ENCODE measurements around the gene GATAD2A. TPM values are rescaled to one million over a fixed set of nuclear protein-coding genes. Genes with fewer than 3 reads are reported as not detected.

The GATAD2A gene
- total and polyA plus RNA-seq, 2 donors (not counting 1 experiment from before 2014, with no cell fraction given) = 31.7 to 63.5 TPM

DNA sequence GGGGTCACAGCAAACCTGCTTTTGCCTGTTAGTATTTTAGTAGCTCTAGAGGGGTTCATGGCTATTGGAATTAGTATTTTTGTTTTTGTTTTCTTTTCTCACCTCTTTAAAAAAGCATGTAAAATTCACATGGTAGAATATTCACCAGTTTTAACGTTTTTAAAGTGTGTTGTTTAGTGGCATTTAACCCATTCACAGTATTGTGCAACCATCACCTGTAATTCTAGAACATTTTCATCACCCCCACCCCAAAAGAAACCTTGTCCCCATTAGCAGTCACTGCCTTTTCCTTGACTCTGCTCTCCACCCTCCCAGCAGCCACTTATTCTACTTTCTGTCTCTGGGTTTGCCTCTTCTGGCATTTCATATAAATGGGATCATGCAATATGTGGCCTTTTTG is 39.8 kb downstream of the GATAD2A start:
- Histone ChIP-seq H3K9ac (ENCODE audit: insufficient read depth, low read length) (no peak overlapping the region), H3K9me3 (ENCODE audit: control insufficient read depth, insufficient read depth, low read depth, low read length) (no peaks in the 10 kb centered on the region), H3K27me3 (ENCODE audit: control insufficient read depth, insufficient read depth, low read length) (no peaks in the 10 kb centered on the region), H3K4me3 (replicated peaks in 1 of 4; ENCODE audit: control extremely low read depth in 1 of 4, insufficient read depth in 1 of 4, low read depth in 3 of 4, low read length in 4 of 4) (no peak overlapping the region), H3K79me2 (ENCODE audit: control insufficient read depth, insufficient read depth, low read length) (peaks cover 90% of the 10 kb centered on the region), H3K27ac (ENCODE audit: insufficient read depth, low read length) (peak overlapping the region; percentile 22), H3K4me1 (ENCODE audit: control insufficient read depth, extremely low read depth, insufficient read depth, low read length) (peaks cover 6% of the 10 kb centered on the region), H4K20me1 (ENCODE audit: control insufficient read depth, extremely low read depth, insufficient read depth, low read length) (no peaks in the 10 kb centered on the region), H3K36me3 (ENCODE audit: control insufficient read depth, insufficient read depth, low read length) (no peaks in the 10 kb centered on the region), H3K4me2 (ENCODE audit: extremely low read depth, insufficient read depth, low read length) (no peak overlapping the region), H2AFZ (ENCODE audit: low read length) (no peak overlapping the region)
- no peak for DNase-seq (ENCODE audit: low read depth in 2 of 2)
- TF ChIP-seq CTCF (conservative IDR thresholded peaks at IDR 0.05 in 1 of 2, IDR thresholded peaks at IDR 0.05 in 1 of 2; ENCODE audit: low read depth in 1 of 2, low read length in 2 of 2) (no peak), EZH2 (IDR thresholded peaks at IDR 0.05; ENCODE audit: low read length, missing control alignments) (no peak)

DNA sequence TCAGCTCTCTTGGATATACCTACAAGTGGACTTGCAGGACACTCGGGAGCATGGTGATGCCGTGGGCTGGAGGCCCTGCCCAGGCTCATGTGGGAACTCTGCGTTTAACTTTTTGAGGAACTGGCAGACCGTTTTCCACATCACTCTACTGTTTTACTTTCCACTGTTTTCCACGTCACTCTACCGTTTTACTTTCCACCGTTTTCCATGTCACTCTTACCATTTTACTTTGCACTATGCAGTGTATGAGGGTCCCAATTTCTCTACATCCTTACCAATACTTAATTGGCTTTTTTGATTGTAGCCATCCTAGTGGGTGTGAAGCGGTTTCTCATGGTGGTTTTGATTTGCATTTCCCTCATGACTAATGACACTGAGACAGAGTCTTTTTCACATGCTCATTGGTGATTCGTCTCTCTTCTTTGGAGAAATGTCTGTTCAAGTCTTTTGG is 40.5 kb downstream of the GATAD2A start:
- no peak overlapping the region for H3K27ac ChIP-seq (ENCODE audit: insufficient read depth, low read length)
- no peak for TF ChIP-seq CTCF (conservative IDR thresholded peaks at IDR 0.05 in 1 of 2, IDR thresholded peaks at IDR 0.05 in 1 of 2; ENCODE audit: low read depth in 1 of 2, low read length in 2 of 2)
- no peak for TF ChIP-seq EZH2 (IDR thresholded peaks at IDR 0.05; ENCODE audit: low read length, missing control alignments)
- no peaks in the 10 kb centered on the region for H3K36me3 ChIP-seq (ENCODE audit: control insufficient read depth, insufficient read depth, low read length)
- no peak overlapping the region for H3K9ac ChIP-seq (ENCODE audit: insufficient read depth, low read length)
- peaks cover 89% of the 10 kb centered on the region for H3K79me2 ChIP-seq (ENCODE audit: control insufficient read depth, insufficient read depth, low read length)
- no peaks in the 10 kb centered on the region for H4K20me1 ChIP-seq (ENCODE audit: control insufficient read depth, extremely low read depth, insufficient read depth, low read length)
- H3K4me1 ChIP-seq (ENCODE audit: control insufficient read depth, extremely low read depth, insufficient read depth, low read length) = peaks cover 6% of the 10 kb centered on the region
- H3K27me3 ChIP-seq (ENCODE audit: control insufficient read depth, insufficient read depth, low read length) = no peaks in the 10 kb centered on the region
- H2AFZ ChIP-seq (ENCODE audit: low read length) = no peak overlapping the region
- no peak overlapping the region for H3K4me2 ChIP-seq (ENCODE audit: extremely low read depth, insufficient read depth, low read length)
- H3K9me3 ChIP-seq (ENCODE audit: control insufficient read depth, insufficient read depth, low read depth, low read length) = no peaks in the 10 kb centered on the region
- peak in 1 of 2 donors; percentile 53 for DNase-seq (ENCODE audit: low read depth in 2 of 2)
- no peak overlapping the region for H3K4me3 ChIP-seq (replicated peaks in 1 of 4; ENCODE audit: control extremely low read depth in 1 of 4, insufficient read depth in 1 of 4, low read depth in 3 of 4, low read length in 4 of 4)

- peak overlapping the region; percentile 0 for H3K4me2 ChIP-seq (ENCODE audit: extremely low read depth, insufficient read depth, low read length)
- no peak overlapping the region for H3K9ac ChIP-seq (ENCODE audit: insufficient read depth, low read length)
- H3K4me1 ChIP-seq (ENCODE audit: control insufficient read depth, extremely low read depth, insufficient read depth, low read length) = peaks cover 6% of the 10 kb centered on the region
- TF ChIP-seq CTCF (conservative IDR thresholded peaks at IDR 0.05 in 1 of 2, IDR thresholded peaks at IDR 0.05 in 1 of 2; ENCODE audit: low read depth in 1 of 2, low read length in 2 of 2) = no peak
- TF ChIP-seq EZH2 (IDR thresholded peaks at IDR 0.05; ENCODE audit: low read length, missing control alignments) = no peak
- H3K36me3 ChIP-seq (ENCODE audit: control insufficient read depth, insufficient read depth, low read length) = no peaks in the 10 kb centered on the region
- no peak overlapping the region for H2AFZ ChIP-seq (ENCODE audit: low read length)
- DNase-seq (ENCODE audit: low read depth in 2 of 2) = no peak
- H4K20me1 ChIP-seq (ENCODE audit: control insufficient read depth, extremely low read depth, insufficient read depth, low read length) = no peaks in the 10 kb centered on the region
- H3K9me3 ChIP-seq (ENCODE audit: control insufficient read depth, insufficient read depth, low read depth, low read length) = no peaks in the 10 kb centered on the region
- H3K27me3 ChIP-seq (ENCODE audit: control insufficient read depth, insufficient read depth, low read length) = no peaks in the 10 kb centered on the region
- H3K27ac ChIP-seq (ENCODE audit: insufficient read depth, low read length) = peak overlapping the region; percentile 22
- H3K4me3 ChIP-seq (replicated peaks in 1 of 4; ENCODE audit: control extremely low read depth in 1 of 4, insufficient read depth in 1 of 4, low read depth in 3 of 4, low read length in 4 of 4) = no peak overlapping the region
- H3K79me2 ChIP-seq (ENCODE audit: control insufficient read depth, insufficient read depth, low read length) = peaks cover 95% of the 10 kb centered on the region
Measured at GRCh38 chr19:19446655-19447437, 41.4 kb downstream of the GATAD2A start.

Data from fibroblast of lung (primary cell).